ENCODE measurements around the gene LSM4.

The LSM4 gene

DNA sequence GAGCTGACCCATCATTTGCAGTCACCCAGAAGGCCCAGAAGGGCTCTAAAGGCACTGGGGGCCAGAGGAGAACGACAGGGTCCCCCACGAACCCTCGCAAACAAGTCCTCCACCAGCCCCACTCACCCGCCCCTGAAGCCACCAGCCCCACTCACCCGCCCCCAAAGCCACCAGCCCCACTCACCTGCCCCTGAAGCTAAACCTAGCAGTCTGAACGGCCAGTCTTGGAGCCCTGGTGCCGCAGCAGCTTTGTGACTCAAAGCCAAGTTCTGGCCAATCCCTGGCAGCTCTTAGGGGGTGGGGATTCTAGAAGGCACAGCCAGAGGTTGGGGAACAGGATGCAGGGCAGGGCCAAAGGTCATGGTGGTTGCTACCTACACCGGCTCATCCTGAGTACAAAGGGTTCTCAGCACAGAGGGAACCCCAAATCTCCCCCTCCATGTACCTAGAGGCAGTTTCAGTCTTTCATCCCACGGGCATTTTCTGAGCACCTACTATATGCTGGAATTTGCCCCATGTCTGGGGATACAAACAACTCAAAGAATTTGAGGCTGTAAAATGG, 48.6 kb downstream of the LSM4 start, which contains the start of gene IQCN:
Gene IQCN, minus strand, starts transcription at position 234 of the 562 bp plus-strand sequence. CDS start 4,974 bp downstream, outside the sequence.
- DNase-seq = peak; percentile 44

GRCh38 chr19:18273561-18274218, 49.2 kb downstream of the LSM4 start:
- no peak for DNase-seq

- no peak for DNase-seq
Measured at GRCh38 chr19:18271433-18271841, 51.4 kb downstream of the LSM4 start.

- DNase-seq = no peak
Measured at GRCh38 chr19:18270326-18270725, 52.5 kb downstream of the LSM4 start.

DNA sequence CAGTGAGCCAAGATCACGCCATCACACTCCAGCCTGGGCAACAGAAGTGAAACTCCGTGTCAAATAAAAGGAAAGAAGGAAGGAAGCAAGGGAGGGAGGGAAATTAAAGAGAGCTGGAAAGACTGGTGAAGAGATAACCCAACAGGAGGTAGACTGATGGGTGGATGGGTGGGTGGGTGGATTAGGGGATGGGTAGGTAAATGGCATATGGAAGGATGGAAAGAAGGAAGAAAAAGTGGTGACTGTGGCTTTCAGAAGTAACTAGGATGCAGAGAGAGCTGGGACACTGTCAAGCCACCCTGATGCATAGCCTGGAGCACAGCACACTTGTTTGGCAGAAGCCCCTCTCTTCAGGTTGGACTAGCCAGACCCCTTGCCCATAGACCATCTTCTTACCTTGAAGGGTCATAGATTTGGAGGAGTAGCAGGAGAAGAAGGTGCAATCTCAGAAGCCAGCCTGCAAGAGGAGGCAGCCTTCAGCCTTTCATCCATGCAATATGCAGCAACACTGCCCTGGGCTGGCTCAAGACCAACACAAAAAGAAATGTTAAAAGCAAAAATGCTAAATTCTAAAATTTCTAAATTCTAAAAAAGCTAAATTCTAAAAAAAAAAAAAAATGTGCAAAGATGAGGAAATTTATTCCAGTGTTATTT, 53.7 kb downstream of the LSM4 start:
- DNase-seq = no peak

DNA sequence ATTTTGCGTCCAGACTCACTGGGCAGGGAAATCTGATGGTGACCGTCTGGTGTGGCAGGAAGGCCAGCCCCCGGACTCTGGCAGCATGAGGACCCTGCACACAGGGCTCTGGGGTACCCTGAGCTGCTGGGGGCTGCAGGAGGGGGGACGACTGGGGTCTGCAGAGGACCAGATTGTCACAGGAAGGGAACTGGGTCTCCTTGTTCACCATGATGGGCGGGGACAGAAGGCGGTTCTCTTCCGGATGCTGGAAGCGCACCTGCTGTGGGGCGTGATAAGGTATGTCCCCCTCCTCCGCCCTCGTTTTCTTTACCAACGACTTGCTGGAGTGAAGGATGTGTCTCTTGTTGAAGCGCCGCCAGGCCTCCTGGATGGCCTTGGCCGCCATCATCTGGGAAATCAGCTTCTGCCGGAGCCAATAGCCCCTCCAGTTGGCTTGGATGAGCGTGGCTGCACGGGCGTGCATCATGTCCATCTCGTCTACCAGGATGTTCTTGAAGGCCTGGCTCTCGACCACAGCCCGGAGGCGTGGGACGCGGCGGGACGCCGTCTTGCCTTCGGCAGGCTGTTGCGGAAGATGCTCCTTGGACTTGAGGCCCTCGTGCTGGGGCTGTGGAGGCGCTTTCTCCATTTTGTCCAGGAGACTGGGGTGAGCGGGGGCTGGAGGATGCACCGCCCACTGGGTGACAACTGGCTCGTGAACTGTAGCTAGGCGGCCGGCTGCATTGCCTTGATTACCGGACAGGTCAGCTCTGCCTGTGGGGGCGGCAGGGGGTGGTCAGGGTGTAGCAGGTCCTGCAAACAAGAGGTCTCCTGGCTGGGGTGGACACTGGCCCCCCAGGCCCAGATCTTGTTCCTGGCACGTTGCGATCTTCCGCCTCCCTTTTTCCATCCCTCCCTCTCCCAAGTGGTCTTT, 55.8 kb downstream of the LSM4 start:
- DNase-seq = no peak

- no peak for DNase-seq
Measured at GRCh38 chr19:18265582-18265981, 57.3 kb downstream of the LSM4 start.

DNA sequence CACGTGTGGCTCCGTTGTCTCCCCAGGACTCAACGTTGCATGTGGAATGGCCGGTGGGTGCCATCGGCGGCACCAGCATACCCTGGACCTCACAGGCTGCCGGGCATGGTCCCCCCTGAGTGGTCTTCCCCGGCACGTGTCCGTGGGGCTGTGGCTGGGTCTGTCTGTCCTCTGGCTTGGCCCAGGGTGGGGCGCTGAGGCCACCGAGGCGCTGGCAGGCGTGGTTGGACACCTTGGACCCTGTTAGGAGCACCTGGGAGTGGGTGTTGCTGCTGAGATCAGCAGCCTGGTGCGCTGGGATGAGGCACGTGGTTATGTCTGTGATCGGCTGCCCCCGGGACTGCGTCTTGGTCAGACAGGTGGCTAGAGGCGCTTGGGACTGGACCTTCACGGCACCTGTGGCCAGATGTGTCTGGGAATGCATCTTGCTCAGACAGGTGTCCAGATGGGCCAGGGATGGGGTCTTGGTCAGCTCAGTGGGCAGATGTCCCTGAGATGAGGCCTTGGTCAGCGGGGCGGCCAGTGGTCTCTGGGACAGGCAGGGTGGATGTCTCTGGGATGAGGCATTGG, 57.8 kb downstream of the LSM4 start:
- DNase-seq = no peak

DNA sequence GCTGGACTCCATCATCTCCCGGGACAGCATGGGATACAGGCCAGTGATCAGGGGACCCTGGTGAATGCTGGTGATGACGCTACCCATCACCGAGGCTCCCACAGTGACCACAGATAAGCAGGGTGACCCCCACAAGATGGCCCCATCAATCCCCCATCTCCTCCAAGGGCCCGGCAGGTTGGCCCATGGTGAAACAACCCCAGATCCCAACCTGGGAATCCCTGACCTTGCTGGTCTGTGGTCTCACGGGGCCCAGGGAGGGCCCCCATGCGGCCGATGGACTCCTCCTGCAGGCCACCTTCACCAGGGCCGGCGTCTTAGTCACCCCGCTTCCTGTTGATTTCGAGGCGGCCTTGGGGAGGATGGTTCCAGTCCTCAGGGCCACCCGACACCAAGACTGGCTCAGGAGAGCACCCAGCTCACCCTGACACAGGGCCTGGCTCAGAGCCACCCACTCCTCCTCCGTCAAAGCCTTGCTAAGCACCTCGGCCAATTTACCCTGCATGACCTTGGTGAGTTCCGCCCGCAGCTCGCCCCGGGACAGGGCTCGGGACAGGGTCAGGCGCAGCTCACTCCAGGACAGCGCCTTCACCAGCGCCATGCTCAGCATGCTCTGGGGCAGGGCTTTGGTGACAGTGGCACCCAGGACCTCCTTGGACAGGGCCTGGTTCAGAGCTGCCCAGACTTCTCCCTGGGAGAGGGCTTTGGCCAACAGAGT, 58.6 kb downstream of the LSM4 start:
- no peak for DNase-seq

DNA sequence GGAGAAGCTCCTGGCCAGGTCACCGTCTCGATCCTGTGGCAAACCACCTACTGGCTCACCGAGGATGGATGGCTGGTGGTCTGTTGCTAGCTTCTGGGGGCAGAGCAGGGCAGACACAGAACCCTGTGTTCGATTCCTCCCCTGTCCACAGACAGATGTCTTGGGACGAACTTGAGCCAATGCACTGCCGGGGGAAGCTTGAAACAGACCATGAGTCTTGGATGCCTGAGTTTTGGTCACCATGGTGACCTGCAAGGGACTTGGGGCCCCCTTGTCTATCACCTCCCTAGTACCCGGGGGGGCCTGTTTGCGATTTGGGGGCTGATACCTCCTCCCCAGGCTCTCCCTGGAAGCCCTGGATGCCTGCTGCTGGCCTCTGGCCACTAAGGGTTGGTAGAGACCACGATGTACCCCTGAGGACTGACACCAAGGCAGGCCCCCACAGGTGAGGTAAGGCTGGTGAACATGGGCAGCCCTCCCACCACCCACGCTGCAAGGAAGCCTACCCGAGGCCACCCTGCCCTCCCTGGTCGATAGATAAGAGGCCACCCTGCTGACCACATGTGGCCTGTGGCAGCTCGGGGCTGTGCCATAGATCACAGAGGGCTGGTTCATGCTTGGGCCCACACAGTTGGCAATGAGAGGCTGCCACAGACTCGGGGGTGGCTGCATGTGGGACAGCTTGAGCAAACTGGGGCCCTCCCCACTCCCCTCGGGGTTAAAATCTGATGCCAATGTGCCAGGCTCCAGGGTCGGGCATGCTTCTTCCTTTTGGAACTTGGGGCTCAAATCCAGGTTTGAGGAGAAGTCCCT, 59.3 kb downstream of the LSM4 start:
- DNase-seq = no peak

DNA sequence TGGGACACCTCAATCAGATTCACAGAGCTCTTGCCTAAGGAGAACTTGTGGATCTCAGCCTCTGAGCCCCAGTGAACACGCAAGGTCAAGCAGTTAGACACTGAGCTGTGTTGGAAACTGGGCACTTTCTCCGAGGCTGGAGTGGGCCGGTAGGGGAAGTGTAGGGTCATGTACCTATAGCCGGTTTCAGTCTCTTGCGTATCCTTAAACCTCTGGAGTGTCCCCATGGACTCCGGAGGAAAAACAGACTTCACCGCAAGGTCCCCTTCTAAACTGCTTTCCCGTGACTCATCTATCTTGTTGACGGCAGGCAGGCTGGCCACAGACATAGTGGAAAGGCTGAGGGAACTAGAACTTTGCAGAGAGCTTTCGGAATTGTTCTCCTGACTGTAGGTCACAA, 60.0 kb downstream of the LSM4 start:
- no peak for DNase-seq

GRCh38 chr19:18262144-18262543, 60.7 kb downstream of the LSM4 start:
- DNase-seq = no peak

GRCh38 chr19:18261474-18261873, 61.4 kb downstream of the LSM4 start:
- DNase-seq = no peak

- no peak for DNase-seq
Measured at GRCh38 chr19:18259893-18260292, 63.0 kb downstream of the LSM4 start.

DNA sequence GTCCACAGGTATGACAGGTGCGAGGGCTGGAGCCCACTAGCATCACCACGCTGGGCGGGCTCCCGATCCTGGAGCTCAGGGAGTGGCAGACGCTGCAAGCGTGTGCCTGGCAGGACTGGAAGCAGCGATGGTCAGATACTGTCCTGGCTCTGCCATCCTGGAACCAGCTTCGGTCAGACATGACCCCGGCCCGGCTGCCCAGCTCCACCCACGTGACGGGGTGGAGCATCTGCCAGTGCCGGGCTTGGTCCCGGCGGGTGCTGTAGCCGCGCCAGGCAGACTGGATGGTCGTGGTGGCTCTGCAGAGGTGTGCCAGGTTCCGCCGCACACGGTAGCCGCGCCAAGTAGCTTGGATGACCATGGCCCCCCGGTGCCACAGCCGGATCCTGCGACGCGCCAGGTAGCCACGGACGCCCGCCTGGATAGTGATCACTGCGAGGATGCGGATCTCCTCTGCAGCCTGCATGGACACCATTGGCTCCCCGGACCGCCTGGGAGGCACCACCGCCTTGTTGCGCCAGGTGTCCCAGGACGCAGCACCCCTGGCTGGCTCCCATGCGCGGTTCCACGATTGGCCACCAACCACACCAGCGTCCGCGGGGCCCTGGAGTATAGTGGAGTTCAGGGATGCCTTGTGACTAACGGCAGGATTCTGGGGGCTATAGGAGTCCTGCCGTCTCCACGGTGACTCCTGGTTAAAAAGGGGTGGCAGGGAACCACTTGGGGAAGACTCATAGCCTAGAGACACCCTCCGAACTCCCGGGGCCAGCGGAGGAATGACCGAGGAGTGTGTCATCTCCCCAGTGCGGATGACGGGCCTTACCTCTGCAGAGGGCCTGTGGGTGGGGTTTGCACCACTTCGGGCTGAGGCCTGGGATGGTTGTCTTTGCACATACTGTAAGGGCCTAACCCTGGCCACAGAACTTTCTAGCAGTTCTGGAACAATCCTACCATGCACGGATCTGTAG, 65.1 kb downstream of the LSM4 start:
- no peak for DNase-seq

Measured in OCI-M1 (cell line).